ENCODE measurements around the gene IQCM.

- TF ChIP-seq, protein P1, sequence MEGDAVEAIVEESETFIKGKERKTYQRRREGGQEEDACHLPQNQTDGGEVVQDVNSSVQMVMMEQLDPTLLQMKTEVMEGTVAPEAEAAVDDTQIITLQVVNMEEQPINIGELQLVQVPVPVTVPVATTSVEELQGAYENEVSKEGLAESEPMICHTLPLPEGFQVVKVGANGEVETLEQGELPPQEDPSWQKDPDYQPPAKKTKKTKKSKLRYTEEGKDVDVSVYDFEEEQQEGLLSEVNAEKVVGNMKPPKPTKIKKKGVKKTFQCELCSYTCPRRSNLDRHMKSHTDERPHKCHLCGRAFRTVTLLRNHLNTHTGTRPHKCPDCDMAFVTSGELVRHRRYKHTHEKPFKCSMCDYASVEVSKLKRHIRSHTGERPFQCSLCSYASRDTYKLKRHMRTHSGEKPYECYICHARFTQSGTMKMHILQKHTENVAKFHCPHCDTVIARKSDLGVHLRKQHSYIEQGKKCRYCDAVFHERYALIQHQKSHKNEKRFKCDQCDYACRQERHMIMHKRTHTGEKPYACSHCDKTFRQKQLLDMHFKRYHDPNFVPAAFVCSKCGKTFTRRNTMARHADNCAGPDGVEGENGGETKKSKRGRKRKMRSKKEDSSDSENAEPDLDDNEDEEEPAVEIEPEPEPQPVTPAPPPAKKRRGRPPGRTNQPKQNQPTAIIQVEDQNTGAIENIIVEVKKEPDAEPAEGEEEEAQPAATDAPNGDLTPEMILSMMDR (IDR thresholded peaks at IDR 0.05), result no peak
- TF ChIP-seq POLR2A (IDR thresholded peaks at IDR 0.05), result no peak
Measured at GRCh38 chr4:149801416-149801815, 14.2 kb downstream of the IQCM start.
